Adipocyte (in vitro differentiated cells): ENCODE data around the gene PSKH1.

Experiments used
- DNase-seq: peaks from one replicate; pipeline ENCODE4 v3.0.0-alpha.2; 2015; ENCODE audit warnings: low read depth
- H3K27me3 ChIP-seq: replicated peaks from 2 replicates; pipeline ENCODE4 v1.7.0; 2013; ENCODE audit warnings: mild to moderate bottlenecking, low read length, moderate library complexity; ENCODE audit not compliant: control insufficient read depth, insufficient read depth
- H3K36me3 ChIP-seq: 2 replicates; pipeline ENCODE4 v1.7.0; 2013; ENCODE audit warnings: low read length, mild to moderate bottlenecking, moderate library complexity; ENCODE audit not compliant: control insufficient read depth, insufficient read depth, severe bottlenecking
- H3K4me1 ChIP-seq: 2 replicates; pipeline ENCODE4 v1.7.0; 2013; ENCODE audit warnings: mild to moderate bottlenecking, low read length, moderate library complexity; ENCODE audit not compliant: control insufficient read depth, insufficient read depth
- H3K4me3 ChIP-seq: 2 replicates; pipeline ENCODE4 v1.7.0; 2013; ENCODE audit warnings: mild to moderate bottlenecking, low read length, moderate library complexity
- H3K9ac ChIP-seq: 2 replicates; pipeline ENCODE4 v1.7.0; 2013; ENCODE audit warnings: mild to moderate bottlenecking, low read length, moderate library complexity
- H3K9me3 ChIP-seq: 2 replicates; pipeline ENCODE4 v1.7.0; 2013; ENCODE audit warnings: mild to moderate bottlenecking, low read length, moderate library complexity; ENCODE audit not compliant: control insufficient read depth

The PSKH1 gene

DNA sequence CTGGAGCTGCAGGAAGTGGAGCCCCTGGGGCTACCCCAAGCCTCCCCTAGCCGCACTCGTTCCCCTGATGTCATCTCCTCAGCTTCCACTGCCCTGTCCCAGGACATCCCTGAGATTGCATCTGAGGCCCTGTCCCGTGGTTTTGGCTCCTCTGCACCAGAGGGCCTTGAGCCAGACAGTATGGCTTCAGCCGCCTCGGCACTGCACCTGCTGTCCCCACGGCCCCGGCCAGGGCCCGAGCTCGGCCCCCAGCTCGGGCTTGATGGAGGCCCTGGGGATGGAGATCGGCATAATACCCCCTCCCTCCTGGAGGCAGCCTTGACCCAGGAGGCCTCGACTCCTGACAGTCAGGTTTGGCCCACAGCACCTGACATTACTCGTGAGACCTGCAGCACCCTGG, 12.5 kb upstream of the PSKH1 start:
- no peaks in the 10 kb centered on the region for H3K9me3 ChIP-seq
- H3K27me3 ChIP-seq: no peaks in the 10 kb centered on the region
- no peak for DNase-seq
- no peak overlapping the region for H3K4me3 ChIP-seq
- H3K4me1 ChIP-seq: peaks cover 9% of the 10 kb centered on the region
- peaks cover 74% of the 10 kb centered on the region for H3K36me3 ChIP-seq
- no peak overlapping the region for H3K9ac ChIP-seq

DNA sequence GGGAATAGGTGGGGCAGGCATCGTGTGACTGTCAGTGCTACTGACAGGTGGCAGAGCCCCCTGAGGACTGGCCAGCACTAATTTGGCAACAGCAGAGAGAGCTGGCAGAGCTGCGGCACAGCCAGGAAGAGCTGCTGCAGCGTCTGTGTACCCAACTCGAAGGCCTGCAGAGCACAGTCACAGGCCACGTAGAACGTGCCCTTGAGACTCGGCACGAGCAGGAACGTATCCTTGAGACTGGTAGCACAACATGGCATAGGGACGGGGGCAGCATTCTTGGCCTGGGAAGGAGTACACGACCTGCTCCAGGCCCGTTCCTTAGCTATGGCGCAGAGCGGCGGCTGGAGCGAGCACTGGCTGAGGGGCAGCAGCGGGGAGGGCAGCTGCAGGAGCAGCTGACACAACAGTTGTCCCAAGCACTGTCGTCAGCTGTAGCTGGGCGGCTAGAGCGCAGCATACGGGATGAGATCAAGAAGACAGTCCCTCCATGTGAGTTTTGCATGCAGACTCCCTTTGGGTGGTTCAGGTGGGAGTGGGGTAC, 11.4 kb upstream of the PSKH1 start:
- Histone ChIP-seq H3K4me3 (no peak overlapping the region), H3K36me3 (peaks cover 76% of the 10 kb centered on the region)

DNA sequence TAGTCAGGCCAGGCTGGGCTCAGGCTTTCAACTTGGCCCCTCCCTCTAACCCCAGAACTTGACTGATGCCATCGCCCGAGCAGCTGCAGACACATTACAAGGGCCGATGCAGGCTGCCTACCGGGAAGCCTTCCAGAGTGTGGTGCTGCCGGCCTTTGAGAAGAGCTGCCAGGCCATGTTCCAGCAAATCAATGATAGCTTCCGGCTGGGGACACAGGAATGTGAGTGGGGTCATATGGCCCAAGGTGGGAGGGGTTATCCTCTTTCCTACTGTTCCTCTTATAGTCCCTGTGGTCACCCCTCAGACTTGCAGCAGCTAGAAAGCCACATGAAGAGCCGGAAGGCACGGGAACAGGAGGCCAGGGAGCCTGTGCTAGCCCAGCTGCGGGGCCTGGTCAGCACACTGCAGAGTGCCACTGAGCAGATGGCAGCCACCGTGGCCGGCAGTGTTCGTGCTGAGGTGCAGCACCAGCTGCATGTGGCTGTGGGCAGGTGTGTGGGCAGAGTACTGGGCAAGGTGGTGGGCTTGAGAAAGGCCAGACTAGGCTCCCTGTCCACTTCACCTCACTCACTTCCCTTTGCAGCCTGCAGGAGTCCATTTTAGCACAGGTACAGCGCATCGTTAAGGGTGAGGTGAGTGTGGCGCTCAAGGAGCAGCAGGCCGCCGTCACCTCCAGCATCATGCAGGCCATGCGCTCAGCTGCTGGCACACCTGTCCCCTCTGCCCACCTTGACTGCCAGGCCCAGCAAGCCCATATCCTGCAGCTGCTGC, 10.5 kb upstream of the PSKH1 start:
- no peaks in the 10 kb centered on the region for H3K9me3 ChIP-seq
- H3K4me3 ChIP-seq: no peak overlapping the region
- no peak for DNase-seq
- H3K36me3 ChIP-seq: peaks cover 68% of the 10 kb centered on the region
- H3K9ac ChIP-seq: no peak overlapping the region
- peaks cover 9% of the 10 kb centered on the region for H3K4me1 ChIP-seq
- no peaks in the 10 kb centered on the region for H3K27me3 ChIP-seq

More for the DNA sequence above, 11.4 kb upstream of the PSKH1 start:
- H3K9ac ChIP-seq: no peak overlapping the region
- no peaks in the 10 kb centered on the region for H3K9me3 ChIP-seq
- H3K4me1 ChIP-seq: peaks cover 9% of the 10 kb centered on the region
- DNase-seq: no peak
- no peaks in the 10 kb centered on the region for H3K27me3 ChIP-seq

DNA sequence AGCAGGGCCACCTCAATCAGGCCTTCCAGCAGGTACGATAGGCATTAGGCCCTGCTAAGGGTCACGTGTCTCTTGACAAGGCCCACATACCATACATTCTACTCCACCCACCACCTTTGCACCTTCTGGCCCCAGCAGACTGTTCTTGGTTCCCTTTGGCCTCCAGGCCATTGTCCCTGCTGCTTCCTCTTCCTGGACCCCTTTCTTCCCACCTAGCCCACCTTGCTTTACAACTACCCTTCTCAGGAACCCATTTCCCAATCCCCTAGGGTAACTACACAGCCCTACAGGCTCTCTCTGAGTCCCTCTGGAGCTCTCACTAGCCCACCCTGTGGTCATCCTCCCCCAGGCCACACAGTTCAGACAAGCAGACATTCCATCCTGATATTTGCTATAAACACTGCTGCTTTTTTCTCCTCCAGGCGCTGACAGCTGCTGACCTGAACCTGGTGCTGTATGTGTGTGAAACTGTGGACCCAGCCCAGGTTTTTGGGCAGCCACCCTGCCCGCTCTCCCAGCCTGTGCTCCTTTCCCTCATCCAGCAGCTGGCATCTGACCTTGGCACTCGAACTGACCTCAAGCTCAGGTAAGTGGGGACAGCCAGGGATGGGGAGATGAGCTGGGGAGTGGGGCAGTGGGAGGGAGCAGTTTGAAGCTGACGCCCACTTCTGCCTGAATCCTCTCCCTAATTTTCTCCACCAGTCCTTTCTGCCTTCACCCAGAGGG, 9.7 kb upstream of the PSKH1 start:
- Histone ChIP-seq H3K4me1 (peaks cover 9% of the 10 kb centered on the region), H3K4me3 (no peak overlapping the region), H3K9ac (no peak overlapping the region), H3K36me3 (peaks cover 60% of the 10 kb centered on the region), H3K9me3 (no peaks in the 10 kb centered on the region), H3K27me3 (no peaks in the 10 kb centered on the region)
- DNase-seq: no peak

DNA sequence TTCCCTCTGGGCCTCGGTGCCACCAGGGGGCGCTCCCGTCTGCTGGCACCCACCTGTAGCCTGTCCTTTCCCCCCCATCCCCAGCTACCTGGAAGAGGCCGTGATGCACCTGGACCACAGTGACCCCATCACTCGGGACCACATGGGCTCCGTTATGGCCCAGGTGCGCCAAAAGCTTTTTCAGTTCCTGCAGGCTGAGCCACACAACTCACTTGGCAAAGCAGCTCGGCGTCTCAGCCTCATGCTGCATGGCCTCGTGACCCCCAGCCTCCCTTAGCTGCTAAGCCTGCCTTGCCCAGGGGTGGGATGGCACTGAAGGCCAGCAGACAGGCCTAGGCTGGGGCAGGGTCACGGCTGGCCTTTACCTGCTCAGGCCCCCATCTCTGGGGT, 9.2 kb upstream of the PSKH1 start:
- no peak overlapping the region for H3K4me3 ChIP-seq
- no peaks in the 10 kb centered on the region for H3K27me3 ChIP-seq
- H3K9me3 ChIP-seq: no peaks in the 10 kb centered on the region
- H3K4me1 ChIP-seq: peaks cover 9% of the 10 kb centered on the region
- peak; percentile 74 for DNase-seq
- H3K9ac ChIP-seq: no peak overlapping the region
- H3K36me3 ChIP-seq: peaks cover 55% of the 10 kb centered on the region

DNA sequence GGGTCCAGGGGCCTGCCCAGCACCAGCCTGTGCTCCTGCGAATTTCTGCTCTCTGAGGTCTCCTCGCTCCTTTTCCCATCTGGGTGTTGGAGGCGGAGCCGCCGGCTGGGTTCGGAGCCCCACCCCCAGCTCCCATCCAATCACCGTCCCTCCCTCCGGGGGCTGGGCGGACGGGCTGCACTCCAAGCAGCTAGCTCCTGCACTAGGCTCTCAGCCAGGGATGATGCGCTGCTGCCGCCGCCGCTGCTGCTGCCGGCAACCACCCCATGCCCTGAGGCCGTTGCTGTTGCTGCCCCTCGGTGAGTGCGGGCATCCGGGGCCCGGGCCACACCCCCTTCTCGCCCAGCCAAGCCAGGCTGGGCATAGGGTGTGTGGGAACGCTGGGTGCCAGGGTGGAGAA, 8.4 kb upstream of the PSKH1 start, which contains the start of gene NRN1L:
TSS of gene NRN1L (plus strand) at position 202 of the 400 bp plus-strand sequence. CDS start at position 221, 19 bp downstream.
- H3K36me3 ChIP-seq: peaks cover 46% of the 10 kb centered on the region
- H3K9me3 ChIP-seq: no peaks in the 10 kb centered on the region
- no peak within 1 kb of the TSS for H3K4me3 ChIP-seq
- no peak within 1 kb of the TSS for H3K9ac ChIP-seq
- peak; percentile 86 for DNase-seq
- H3K27me3 ChIP-seq: no peaks in the 10 kb centered on the region
- peaks cover 9% of the 10 kb centered on the region for H3K4me1 ChIP-seq

DNA sequence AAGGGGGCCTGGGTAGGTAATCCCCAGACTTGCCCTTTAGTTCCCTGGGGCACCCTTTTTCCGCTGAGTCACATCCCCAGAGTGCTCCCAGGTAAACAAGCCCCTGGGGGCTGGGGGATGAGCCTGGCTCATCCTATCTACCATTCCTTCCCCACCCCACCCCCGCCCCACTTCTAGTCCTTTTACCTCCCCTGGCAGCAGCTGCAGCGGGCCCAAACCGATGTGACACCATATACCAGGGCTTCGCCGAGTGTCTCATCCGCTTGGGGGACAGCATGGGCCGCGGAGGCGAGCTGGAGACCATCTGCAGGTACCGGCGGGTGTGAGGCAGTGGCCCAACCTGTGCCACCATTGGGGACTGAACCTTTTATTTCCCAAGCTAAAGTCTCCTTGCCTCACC, 7.5 kb upstream of the PSKH1 start:
- H3K36me3 ChIP-seq: peaks cover 38% of the 10 kb centered on the region
- peaks cover 9% of the 10 kb centered on the region for H3K4me1 ChIP-seq
- H3K9ac ChIP-seq: no peak overlapping the region
- H3K9me3 ChIP-seq: no peaks in the 10 kb centered on the region
- no peaks in the 10 kb centered on the region for H3K27me3 ChIP-seq
- H3K4me3 ChIP-seq: no peak overlapping the region
- DNase-seq: no peak

DNA sequence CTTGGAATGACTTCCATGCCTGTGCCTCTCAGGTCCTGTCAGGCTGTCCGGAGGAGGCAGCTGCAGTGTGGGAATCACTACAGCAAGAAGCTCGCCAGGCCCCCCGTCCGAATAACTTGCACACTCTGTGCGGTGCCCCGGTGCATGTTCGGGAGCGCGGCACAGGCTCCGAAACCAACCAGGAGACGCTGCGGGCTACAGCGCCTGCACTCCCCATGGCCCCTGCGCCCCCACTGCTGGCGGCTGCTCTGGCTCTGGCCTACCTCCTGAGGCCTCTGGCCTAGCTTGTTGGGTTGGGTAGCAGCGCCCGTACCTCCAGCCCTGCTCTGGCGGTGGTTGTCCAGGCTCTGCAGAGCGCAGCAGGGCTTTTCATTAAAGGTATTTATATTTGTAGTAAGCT, 7.1 kb upstream of the PSKH1 start:
- H3K27me3 ChIP-seq: no peaks in the 10 kb centered on the region
- peaks cover 9% of the 10 kb centered on the region for H3K4me1 ChIP-seq
- no peaks in the 10 kb centered on the region for H3K9me3 ChIP-seq
- H3K36me3 ChIP-seq: peaks cover 34% of the 10 kb centered on the region
- no peak overlapping the region for H3K9ac ChIP-seq
- DNase-seq: no peak
- H3K4me3 ChIP-seq: no peak overlapping the region

DNA sequence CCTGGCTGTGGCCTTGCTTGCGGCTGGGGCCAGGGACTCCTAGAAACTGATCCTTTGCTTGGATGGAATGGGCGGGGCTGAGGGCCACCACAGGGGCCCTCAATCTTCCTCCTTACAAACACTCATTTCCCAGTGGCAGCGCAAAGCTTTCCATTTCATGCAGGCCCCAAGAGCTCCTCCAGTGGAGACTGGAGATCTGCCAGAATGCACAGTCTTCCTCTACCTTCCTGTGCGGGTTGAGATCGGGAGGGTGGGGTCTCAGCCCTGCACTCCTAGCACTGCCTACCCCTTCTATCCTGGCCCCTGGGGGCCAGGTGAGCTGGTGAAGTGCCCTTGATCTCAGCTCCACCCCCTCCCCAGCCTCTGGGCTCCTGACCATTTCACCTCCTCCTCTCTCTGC, 6.7 kb upstream of the PSKH1 start:
- Histone ChIP-seq H3K9me3 (no peaks in the 10 kb centered on the region), H3K27me3 (no peaks in the 10 kb centered on the region), H3K4me3 (no peak overlapping the region), H3K36me3 (peaks cover 29% of the 10 kb centered on the region), H3K4me1 (peaks cover 9% of the 10 kb centered on the region), H3K9ac (no peak overlapping the region)
- no peak for DNase-seq

DNA sequence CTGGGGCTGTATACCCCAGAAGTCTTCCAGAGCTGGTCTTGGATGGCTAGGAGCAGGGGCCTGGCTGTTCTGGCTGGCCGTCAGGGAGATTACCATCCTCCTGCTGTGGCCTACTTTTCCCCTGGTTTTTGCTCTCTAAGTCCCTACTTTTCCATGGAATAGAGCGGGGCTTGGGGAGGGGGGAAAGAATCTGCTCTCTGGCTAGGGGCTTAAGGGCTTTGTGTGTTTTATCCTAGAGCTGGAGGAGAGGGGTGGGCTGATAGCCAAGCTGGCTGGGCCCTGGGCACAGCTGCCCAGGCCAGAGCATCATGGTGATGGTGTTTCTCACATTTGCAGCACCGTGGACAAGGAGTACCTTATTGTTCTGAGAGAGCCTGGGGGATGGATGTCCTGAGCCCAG, 4.7 kb upstream of the PSKH1 start:
- H3K9ac ChIP-seq: no peak overlapping the region
- no peaks in the 10 kb centered on the region for H3K9me3 ChIP-seq
- peaks cover 10% of the 10 kb centered on the region for H3K36me3 ChIP-seq
- peaks cover 14% of the 10 kb centered on the region for H3K4me1 ChIP-seq
- H3K27me3 ChIP-seq: no peaks in the 10 kb centered on the region
- no peak overlapping the region for H3K4me3 ChIP-seq
- DNase-seq: no peak

DNA sequence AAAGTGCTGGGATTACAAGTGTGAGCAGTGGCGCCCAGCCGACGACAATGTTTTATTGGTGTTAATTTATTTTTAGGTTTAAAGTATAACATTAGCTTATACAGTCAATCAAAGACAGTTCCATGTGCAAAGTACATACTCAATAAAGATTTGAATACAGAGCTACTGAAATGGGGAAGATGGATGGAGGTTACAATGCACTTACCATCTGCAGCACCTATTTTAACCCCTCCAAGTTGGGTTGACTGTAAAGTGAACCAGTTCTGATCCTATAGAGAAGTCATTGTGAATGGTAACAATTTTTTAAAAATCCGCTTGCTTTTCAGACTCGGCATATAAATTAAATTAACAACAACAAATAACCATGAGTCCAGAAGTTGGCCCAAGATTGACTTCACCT, 679 bp upstream of the PSKH1 start:
- Histone ChIP-seq H3K9me3 (no peaks in the 10 kb centered on the region), H3K36me3 (no peaks in the 10 kb centered on the region), H3K4me3 (peak overlapping the region; percentile 81), H3K9ac (peak overlapping the region; percentile 84), H3K4me1 (peaks cover 25% of the 10 kb centered on the region), H3K27me3 (no peaks in the 10 kb centered on the region)
- DNase-seq: no peak
